SK-N-SH (cell line): Measurements from ENCODE around the gene IQSEC1. TPM values are rescaled to one million over a fixed set of nuclear protein-coding genes. Genes with fewer than 3 reads are reported as not detected.

Source experiments
- CTCF ChIA-PET: fragments of 300-600, 350-600 bp; formaldehyde crosslinking; extraction: SDS; loops from one replicate; lab custom pipeline; 2021; lab: Yijun Ruan, JAX
- POLR2A ChIA-PET: fragments of 350-600 bp; sonication (Branson Sonifier 250); formaldehyde crosslinking; extraction: SDS; loops from one replicate; lab custom pipeline; 2020; ENCODE audit warnings: antibody characterized with exemption, inconsistent platforms; lab: Yijun Ruan, JAX
- DNase-seq: peaks from one replicate; pipeline ENCODE4 v3.0.0; 2012
- H2AFZ ChIP-seq: fragments of 200-600 bp; sonication (generic); 2 replicates; pipeline ENCODE4 v1.8.1; 2016; ENCODE audit warnings: antibody characterized with exemption, mild to moderate bottlenecking, low read depth
- H3F3A ChIP-seq: fragments of 200-600 bp; sonication (generic); replicated peaks from 2 replicates; pipeline ENCODE3; 2016; ENCODE audit warnings: antibody characterized with exemption, mild to moderate bottlenecking; ENCODE audit not compliant: insufficient read depth
- H3K27ac ChIP-seq, 2 experiments: fragments of 200-500 bp in 1 of 2; fragments of 200-600 bp in 1 of 2; sonication (Bioruptor generic) in 1 of 2; sonication (generic), shearing (Covaris generic) in 1 of 2; 2 replicates each; pipeline versions ENCODE4 v1.5.1 to v1.6.1; 2014 to 2016; ENCODE audit warnings: low read depth in 2 of 2, inconsistent platforms in 1 of 2, low read length in 1 of 2, mild to moderate bottlenecking in 1 of 2, mixed read lengths in 1 of 2
- H3K27me3 ChIP-seq: fragments of 200-600 bp; sonication (generic), shearing (Covaris generic); 2 replicates; pipeline ENCODE4 v1.6.1; 2016; ENCODE audit warnings: mixed run types; ENCODE audit not compliant: insufficient read depth
- H3K36me3 ChIP-seq, 2 experiments: fragments of 200-500 bp in 1 of 2; fragments of 200-600 bp in 1 of 2; sonication (Bioruptor generic) in 1 of 2; sonication (generic) in 1 of 2; replicated peaks in 1 of 2; 2 replicates each; pipeline versions ENCODE3 to v1.5.1; 2014 to 2016; ENCODE audit warnings: low read length in 1 of 2, mild to moderate bottlenecking in 1 of 2; ENCODE audit not compliant: insufficient read depth in 2 of 2, control insufficient read depth in 1 of 2
- H3K4me1 ChIP-seq, 2 experiments: fragments of 200-500 bp in 1 of 2; fragments of 200-600 bp in 1 of 2; sonication (Bioruptor generic) in 1 of 2; sonication (generic), shearing (Covaris generic) in 1 of 2; 2 replicates each; pipeline versions ENCODE4 v1.5.1 to v1.6.1; 2014 to 2016; ENCODE audit warnings: low read depth in 1 of 2, low read length in 1 of 2, mixed run types in 1 of 2; ENCODE audit not compliant: insufficient read depth in 2 of 2, control insufficient read depth in 1 of 2
- H3K4me2 ChIP-seq: fragments of 200-600 bp; sonication (generic), shearing (Covaris generic); 2 replicates; pipeline ENCODE4 v1.6.1; 2017; ENCODE audit warnings: mixed run types
- H3K4me3 ChIP-seq, 2 experiments: fragments of 200-500 bp in 1 of 2; fragments of 200-600 bp in 1 of 2; sonication (Bioruptor generic) in 1 of 2; sonication (generic), shearing (Covaris generic) in 1 of 2; 2 replicates each; pipeline versions ENCODE4 v1.5.1 to v1.8.1; 2014 to 2016; ENCODE audit warnings: low read depth in 2 of 2, inconsistent platforms in 1 of 2, low read length in 1 of 2, mild to moderate bottlenecking in 1 of 2, mixed read lengths in 1 of 2, moderate library complexity in 1 of 2
- H3K79me2 ChIP-seq: fragments of 200-600 bp; sonication (generic); 2 replicates; pipeline ENCODE4 v1.8.1; 2017; ENCODE audit warnings: mild to moderate bottlenecking; ENCODE audit not compliant: insufficient read depth
- H3K9ac ChIP-seq: fragments of 200-600 bp; sonication (generic); 2 replicates; pipeline ENCODE4 v1.6.1; 2017; ENCODE audit warnings: mixed run types
- H3K9me2 ChIP-seq: fragments of 200-600 bp; sonication (generic); 2 replicates; pipeline ENCODE4 v1.6.1; 2017; ENCODE audit warnings: mixed run types
- H3K9me3 ChIP-seq: fragments of 200-600 bp; sonication (generic); 2 replicates; pipeline ENCODE4 v1.6.1; 2017; ENCODE audit warnings: mixed run types, mild to moderate bottlenecking, moderate library complexity
- H4K20me1 ChIP-seq: fragments of 200-600 bp; sonication (generic); 2 replicates; pipeline ENCODE4 v1.6.1; 2017; ENCODE audit warnings: mild to moderate bottlenecking, mixed run types; ENCODE audit not compliant: insufficient read depth
- CHD2 ChIP-seq: fragments of 150-350 bp; IDR thresholded peaks from 2 replicates; pipeline ENCODE4 v1.6.1; 2018; ENCODE audit warnings: low read length; ENCODE audit not compliant: partially characterized antibody
- EZH2phosphoT487 ChIP-seq: fragments of 200-600 bp; sonication (generic); IDR thresholded peaks from 2 replicates; pipeline ENCODE4 v1.6.1; 2017; ENCODE audit warnings: low read depth, mixed run types, mild to moderate bottlenecking, antibody characterized with exemption, moderate library complexity, borderline replicate concordance
- FOSL2 ChIP-seq: IDR thresholded peaks from 2 replicates; pipeline ENCODE4 v1.4.0; 2012; ENCODE audit warnings: low read depth, mild to moderate bottlenecking, moderate library complexity, borderline replicate concordance
- FOXJ3 ChIP-seq: sonication (generic); formaldehyde crosslinking; IDR thresholded peaks from 2 replicates; pipeline ENCODE4 v1.5.1; 2020; ENCODE audit warnings: mild to moderate bottlenecking, missing genetic modification reagents
- GABPA ChIP-seq: IDR thresholded peaks from 2 replicates; pipeline ENCODE4 v1.4.0; 2012; ENCODE audit warnings: low read depth, mild to moderate bottlenecking
- GATA2 ChIP-seq: sonication (generic); formaldehyde crosslinking; IDR thresholded peaks from 2 replicates; pipeline ENCODE4 v1.5.0; 2020; ENCODE audit warnings: mild to moderate bottlenecking, missing genetic modification reagents
- MEF2A ChIP-seq: IDR thresholded peaks from 2 replicates; pipeline ENCODE4 v1.4.0; 2012; ENCODE audit warnings: low read depth, borderline replicate concordance
- MXI1 ChIP-seq: IDR thresholded peaks from 2 replicates; pipeline ENCODE4 v1.6.1; 2012; ENCODE audit warnings: mild to moderate bottlenecking, low read depth, low read length, improper control_type of control experiment
- NRF1 ChIP-seq: IDR thresholded peaks from 2 replicates; pipeline ENCODE4 v1.6.1; 2012; ENCODE audit warnings: low read depth, mild to moderate bottlenecking, low read length
- RCOR1 ChIP-seq: fragments of 150-350 bp; IDR thresholded peaks from 2 replicates; pipeline ENCODE4 v1.6.1; 2017; ENCODE audit warnings: antibody characterized with exemption, low read length
- TEAD4 ChIP-seq: IDR thresholded peaks from 2 replicates; pipeline ENCODE4 v1.4.0; 2012; ENCODE audit warnings: mild to moderate bottlenecking, borderline replicate concordance; ENCODE audit not compliant: insufficient read depth
- USF1 ChIP-seq: IDR thresholded peaks from 2 replicates; pipeline ENCODE4 v1.4.0; 2012; ENCODE audit warnings: low read depth, borderline replicate concordance
- YY1 ChIP-seq: IDR thresholded peaks from 2 replicates; pipeline ENCODE4 v1.4.0; 2012; ENCODE audit warnings: low read depth, mild to moderate bottlenecking
- WGBS: methylation state at CpG from one replicate; pipeline ENCODE4 v1.1.6; 2017; ENCODE audit warnings: low lambda C conversion rate; 5-methylcytosine and 5-hydroxymethylcytosine counted together
- polyA plus RNA-seq, 3 experiments: library from polyadenylated mRNA; depleted of rRNA; stranded (reverse); fragments of >200 nt; gene quantifications; 2 replicates each; pipeline ENCODE4 v1.2.3, GENCODE V29; 2012
- TF ChIP-seq, protein P1 (sequence below): IDR thresholded peaks from 2 replicates; pipeline ENCODE4 v1.4.0; 2012; ENCODE audit warnings: low read depth, borderline replicate concordance

The IQSEC1 gene
- polyA plus RNA-seq, 1 of the 3 experiments (the other 2 are of a cell fraction), result 6.2 TPM

GRCh38 chr3:13119471-13120220 lies 46.4 kb upstream of the IQSEC1 start:
- no peak for DNase-seq
- CTCF ChIA-PET, result interaction anchor here (1.4 kb wide), 2 partner anchors 13 to 28 kb away, joined by 3 read pairs; no protein-coding TSS in a partner anchor
- no peak overlapping the region for H3K9ac ChIP-seq

GRCh38 chr3:13116426-13116825 lies 43.2 kb upstream of the IQSEC1 start:
- Histone ChIP-seq H3K27me3 (no peaks in the 10 kb centered on the region; the same call in 1 of the 2 replicates), H3K9ac (no peak overlapping the region), H3K9me2 (no peaks in the 10 kb centered on the region), H3K27ac (no peak overlapping the region), H3K9me3 (no peaks in the 10 kb centered on the region), H3K4me2 (no peak overlapping the region), H3F3A (no peaks in the 10 kb centered on the region), H3K79me2 (no peaks in the 10 kb centered on the region), H3K4me1 (no peaks in the 10 kb centered on the region; a peak in 1 of 4 replicates), H3K36me3 (no peaks in the 10 kb centered on the region), H4K20me1 (no peaks in the 10 kb centered on the region), H3K4me3 (no peak overlapping the region), H2AFZ (no peak overlapping the region)
- CTCF ChIA-PET, result interaction anchor here (2.0 kb wide), 1 partner anchor 9 kb away, joined by 5 read pairs; no protein-coding TSS in a partner anchor
- WGBS, result 53% methylated on average over 8 of the region's 8 CpGs
- TF ChIP-seq TEAD4, result no peak
- no peak for TF ChIP-seq CHD2
- TF ChIP-seq FOSL2, result no peak
- no peak for DNase-seq
- POLR2A ChIA-PET, result no interaction called here

More at GRCh38 chr3:13119471-13120220, 46.4 kb upstream of the IQSEC1 start:
- H3K9me2 ChIP-seq, result no peaks in the 10 kb centered on the region
- 62% methylated on average over 16 of the region's 17 CpGs for WGBS
- H3K4me3 ChIP-seq, result no peak overlapping the region
- TF ChIP-seq RCOR1, result no peak
- TF ChIP-seq NRF1, result no peak
- TF ChIP-seq EZH2phosphoT487, result no peak
- TF ChIP-seq, protein P1, sequence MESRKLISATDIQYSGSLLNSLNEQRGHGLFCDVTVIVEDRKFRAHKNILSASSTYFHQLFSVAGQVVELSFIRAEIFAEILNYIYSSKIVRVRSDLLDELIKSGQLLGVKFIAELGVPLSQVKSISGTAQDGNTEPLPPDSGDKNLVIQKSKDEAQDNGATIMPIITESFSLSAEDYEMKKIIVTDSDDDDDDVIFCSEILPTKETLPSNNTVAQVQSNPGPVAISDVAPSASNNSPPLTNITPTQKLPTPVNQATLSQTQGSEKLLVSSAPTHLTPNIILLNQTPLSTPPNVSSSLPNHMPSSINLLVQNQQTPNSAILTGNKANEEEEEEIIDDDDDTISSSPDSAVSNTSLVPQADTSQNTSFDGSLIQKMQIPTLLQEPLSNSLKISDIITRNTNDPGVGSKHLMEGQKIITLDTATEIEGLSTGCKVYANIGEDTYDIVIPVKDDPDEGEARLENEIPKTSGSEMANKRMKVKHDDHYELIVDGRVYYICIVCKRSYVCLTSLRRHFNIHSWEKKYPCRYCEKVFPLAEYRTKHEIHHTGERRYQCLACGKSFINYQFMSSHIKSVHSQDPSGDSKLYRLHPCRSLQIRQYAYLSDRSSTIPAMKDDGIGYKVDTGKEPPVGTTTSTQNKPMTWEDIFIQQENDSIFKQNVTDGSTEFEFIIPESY, result no peak
- no peak for TF ChIP-seq USF1
- no peak for TF ChIP-seq GATA2 (CRISPR knock-in tag)
- TF ChIP-seq GABPA, result no peak
- no peak for TF ChIP-seq FOXJ3
- no peak for TF ChIP-seq YY1
- TF ChIP-seq MXI1, result no peak
- no peak for TF ChIP-seq MEF2A
- H3K79me2 ChIP-seq, result no peaks in the 10 kb centered on the region
- H3K4me1 ChIP-seq, result no peaks in the 10 kb centered on the region; a peak in 1 of 4 replicates
- H4K20me1 ChIP-seq, result no peaks in the 10 kb centered on the region
- no peak overlapping the region for H3K4me2 ChIP-seq
- no peaks in the 10 kb centered on the region for H3K36me3 ChIP-seq
- H3K27me3 ChIP-seq, result no peaks in the 10 kb centered on the region; the same call in 1 of the 2 replicates
- H2AFZ ChIP-seq, result no peak overlapping the region
- no peaks in the 10 kb centered on the region for H3K9me3 ChIP-seq
- no peaks in the 10 kb centered on the region for H3F3A ChIP-seq
- POLR2A ChIA-PET, result no interaction called here
- no peak overlapping the region for H3K27ac ChIP-seq
